PC-9 (cell line): Measurements from ENCODE around the gene DNAH2.

Source experiments
- CTCF ChIP-seq: fragments of 200-600 bp; sonication (generic); conservative IDR thresholded peaks from 2 replicates; pipeline ENCODE4 v1.6.1; 2017; ENCODE audit warnings: mixed run types, antibody characterized with exemption, mild to moderate bottlenecking, moderate library complexity
- EZH2 ChIP-seq: fragments of 200-600 bp; sonication (generic); IDR thresholded peaks from 2 replicates; pipeline ENCODE4 v1.8.0; 2017; ENCODE audit warnings: antibody characterized with exemption, low read depth

- TF ChIP-seq CTCF, result no peak
- TF ChIP-seq EZH2, result no peak
Measured at GRCh38 chr17:7701681-7702080, 15.9 kb upstream of the DNAH2 start.
